MM.1S (cell line): ENCODE measurements around the gene HEXIM1.

ENCODE experiments used
- DNase-seq: peaks from one replicate; pipeline ENCODE4 v3.0.0-alpha.2; 2015
- H2AFZ ChIP-seq: fragments of 300-600 bp; sonication (generic); 2 replicates; pipeline ENCODE4 v1.6.0; 2016; ENCODE audit warnings: antibody characterized with exemption, low read length
- H3F3A ChIP-seq: fragments of 300-600 bp; sonication (generic); 2 replicates; pipeline ENCODE4 v1.6.1; 2016; ENCODE audit warnings: mild to moderate bottlenecking, antibody characterized with exemption, low read length, moderate library complexity, mixed read lengths; ENCODE audit not compliant: insufficient read depth
- H3K27ac ChIP-seq: fragments of 300-600 bp; sonication (generic); 2 replicates; pipeline ENCODE4 v1.5.1; 2016; ENCODE audit warnings: mild to moderate bottlenecking, low read length
- H3K27me3 ChIP-seq: fragments of 300-600 bp; sonication (generic); replicated peaks from 2 replicates; pipeline ENCODE4 v1.6.0; 2016; ENCODE audit warnings: low read length; ENCODE audit not compliant: insufficient read depth
- H3K36me3 ChIP-seq: fragments of 300-600 bp; sonication (generic); replicated peaks from 2 replicates; pipeline ENCODE4 v1.6.1; 2016; ENCODE audit warnings: mild to moderate bottlenecking, low read length, mixed read lengths; ENCODE audit not compliant: insufficient read depth
- H3K4me1 ChIP-seq: fragments of 300-600 bp; sonication (generic); 2 replicates; pipeline ENCODE4 v1.6.1; 2016; ENCODE audit warnings: low read length, mixed read lengths
- H3K4me2 ChIP-seq: fragments of 300-600 bp; sonication (generic); 2 replicates; pipeline ENCODE4 v1.6.0; 2016; ENCODE audit warnings: low read depth, low read length
- H3K4me3 ChIP-seq: fragments of 300-600 bp; sonication (generic); 2 replicates; pipeline ENCODE4 v1.5.1; 2016; ENCODE audit warnings: low read length, mixed read lengths
- H3K79me2 ChIP-seq: fragments of 300-600 bp; sonication (generic); 2 replicates; pipeline ENCODE4 v1.6.1; 2016; ENCODE audit warnings: mixed run types, low read length, mixed read lengths
- H3K9ac ChIP-seq: fragments of 300-600 bp; sonication (generic); 2 replicates; pipeline ENCODE4 v1.6.1; 2016; ENCODE audit warnings: low read length, mixed read lengths
- H3K9me2 ChIP-seq: fragments of 300-600 bp; sonication (generic); replicated peaks from 2 replicates; pipeline ENCODE4 v1.6.1; 2016; ENCODE audit warnings: mild to moderate bottlenecking, low read length, mixed read lengths; ENCODE audit not compliant: insufficient read depth
- H3K9me3 ChIP-seq: fragments of 300-600 bp; sonication (generic); replicated peaks from 2 replicates; pipeline ENCODE4 v1.6.1; 2016; ENCODE audit warnings: mild to moderate bottlenecking, low read length, mixed read lengths; ENCODE audit not compliant: insufficient read depth
- H4K20me1 ChIP-seq: fragments of 300-600 bp; sonication (generic); 2 replicates; pipeline ENCODE4 v1.6.1; 2016; ENCODE audit warnings: mild to moderate bottlenecking, low read length, moderate library complexity, mixed read lengths; ENCODE audit not compliant: insufficient read depth
- CTCF ChIP-seq: fragments of 300-600 bp; sonication (generic); IDR thresholded peaks from 2 replicates; pipeline ENCODE4 v1.5.1; 2016; ENCODE audit warnings: antibody characterized with exemption, low read length, mixed read lengths
- EZH2 ChIP-seq: fragments of 300-600 bp; sonication (generic); optimal IDR thresholded peaks from 2 replicates; pipeline ENCODE3; 2017; ENCODE audit warnings: low read depth, mild to moderate bottlenecking, antibody characterized with exemption, low read length, mixed read lengths
- EZH2phosphoT487 ChIP-seq: fragments of 300-600 bp; sonication (generic); IDR thresholded peaks from 2 replicates; pipeline ENCODE4 v1.6.1; 2018; ENCODE audit warnings: antibody characterized with exemption, low read length

Gene HEXIM1

GRCh38 chr17:45108051-45108450, 40.2 kb upstream of the HEXIM1 start:
- Histone ChIP-seq H4K20me1 (no peaks in the 10 kb centered on the region), H3K9me2 (no peaks in the 10 kb centered on the region), H3K27ac (no peak overlapping the region), H3K27me3 (no peaks in the 10 kb centered on the region), H3K4me3 (no peak overlapping the region), H2AFZ (no peak overlapping the region), H3K79me2 (no peaks in the 10 kb centered on the region), H3K4me2 (no peak overlapping the region), H3K4me1 (no peaks in the 10 kb centered on the region), H3K36me3 (peaks cover 8% of the 10 kb centered on the region; the same call in 1 of the 2 replicates), H3K9me3 (no peaks in the 10 kb centered on the region), H3F3A (no peaks in the 10 kb centered on the region), H3K9ac (no peak overlapping the region)
- no peak for DNase-seq
- TF ChIP-seq EZH2 = no peak
- TF ChIP-seq EZH2phosphoT487 = no peak
- no peak for TF ChIP-seq CTCF

GRCh38 chr17:45108595-45109521, 39.4 kb upstream of the HEXIM1 start:
- Histone ChIP-seq H3K9me3 (no peaks in the 10 kb centered on the region), H2AFZ (no peak overlapping the region), H3K36me3 (peaks cover 3% of the 10 kb centered on the region; the same call in 1 of the 2 replicates), H3K9ac (no peak overlapping the region), H3F3A (no peaks in the 10 kb centered on the region), H3K9me2 (no peaks in the 10 kb centered on the region), H3K79me2 (no peaks in the 10 kb centered on the region), H3K27me3 (no peaks in the 10 kb centered on the region), H3K4me3 (no peak overlapping the region), H4K20me1 (no peaks in the 10 kb centered on the region), H3K4me1 (no peaks in the 10 kb centered on the region), H3K27ac (no peak overlapping the region), H3K4me2 (no peak overlapping the region)
- TF ChIP-seq EZH2 (no peak), EZH2phosphoT487 (no peak), CTCF (no peak)
- no peak for DNase-seq

GRCh38 chr17:45110676-45111611, 37.3 kb upstream of the HEXIM1 start:
- Histone ChIP-seq H3K79me2 (no peaks in the 10 kb centered on the region), H3K36me3 (peaks cover 3% of the 10 kb centered on the region; the same call in 1 of the 2 replicates), H3K27me3 (no peaks in the 10 kb centered on the region), H3K9me2 (no peaks in the 10 kb centered on the region), H3K9me3 (no peaks in the 10 kb centered on the region), H3K27ac (no peak overlapping the region), H3K9ac (no peak overlapping the region), H3F3A (no peaks in the 10 kb centered on the region), H3K4me1 (no peaks in the 10 kb centered on the region), H3K4me2 (no peak overlapping the region), H2AFZ (no peak overlapping the region), H3K4me3 (no peak overlapping the region), H4K20me1 (no peaks in the 10 kb centered on the region)
- no peak for TF ChIP-seq EZH2phosphoT487
- TF ChIP-seq CTCF = no peak
- TF ChIP-seq EZH2 = no peak
- no peak for DNase-seq
